GF-D8 (cell line): Measurements from ENCODE around the gene PLA1A.
A peak's percentile ranks its signal among the peaks of the same experiment; 100 is the strongest.
"Not testable (repeated sequence)": the region's sequence is repeated elsewhere in the genome, so short reads cannot be mapped to it uniquely, and the experiment has no call there.

ENCODE experiments used
- DNase-seq: peaks from one replicate; lab custom pipeline; 2025; lab: John Stamatoyannopoulos, UW

PLA1A gene

GRCh38 chr3:119579366-119580066, 18.2 kb upstream of the PLA1A start, which contains the start of gene ADPRH:
TSS of gene ADPRH (plus strand) at chr3:119579492. CDS start at chr3:119582170, 2,678 bp downstream.
- DNase-seq: no peak

- no peak for DNase-seq
Observed at GRCh38 chr3:119580067-119580760, 17.5 kb upstream of the PLA1A start.

- DNase-seq: no peak
Observed at GRCh38 chr3:119582178-119582577, 15.5 kb upstream of the PLA1A start.

- no peak for DNase-seq
Observed at GRCh38 chr3:119585208-119585607, 12.5 kb upstream of the PLA1A start.

GRCh38 chr3:119585856-119586570, 11.7 kb upstream of the PLA1A start:
- DNase-seq: no peak

DNA sequence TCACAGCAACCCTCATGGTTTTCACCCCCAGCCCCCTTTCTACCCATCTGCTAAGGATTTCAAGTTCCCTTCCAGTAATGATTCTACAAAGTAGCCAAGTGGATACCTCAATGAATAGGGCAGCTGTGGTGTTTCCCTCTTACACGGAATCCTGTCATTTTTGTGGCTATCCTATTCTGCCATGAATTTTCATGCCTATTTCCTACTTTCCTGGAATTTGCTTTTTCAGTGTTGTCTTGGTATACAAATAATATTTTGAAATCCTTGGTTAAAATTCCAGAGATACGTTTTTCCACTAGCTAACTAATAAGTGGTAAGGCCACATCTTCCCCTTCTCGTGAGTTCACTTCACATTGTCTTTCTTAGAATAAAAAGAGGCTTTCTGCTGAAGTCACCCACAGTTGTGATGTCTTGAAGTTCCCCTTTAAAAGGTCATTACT, 10.9 kb upstream of the PLA1A start:
- DNase-seq: peak; percentile 9

GRCh38 chr3:119588112-119588511, 9.6 kb upstream of the PLA1A start:
- peak; percentile 4 for DNase-seq

- DNase-seq: no peak
Observed at GRCh38 chr3:119589102-119589773, 8.4 kb upstream of the PLA1A start.

DNA sequence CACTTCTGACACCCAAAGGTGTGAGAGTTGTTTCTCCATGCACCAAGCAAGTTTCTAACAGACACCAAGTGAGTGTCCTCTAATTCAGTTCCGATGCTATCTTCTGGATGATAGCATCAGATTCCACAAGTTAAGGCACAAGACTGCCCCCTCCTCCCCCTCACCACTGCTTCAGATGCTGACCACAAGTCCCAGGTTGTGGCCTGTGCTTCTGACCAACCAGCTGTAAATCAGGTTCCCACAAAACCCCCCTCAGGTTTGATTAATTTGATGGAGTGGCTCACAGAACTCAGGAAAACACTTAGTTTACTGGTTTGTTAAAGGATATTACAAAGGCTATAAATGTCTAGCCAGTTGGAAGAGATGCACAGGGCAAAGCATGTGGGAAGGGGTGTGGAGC, 7.0 kb upstream of the PLA1A start:
- no peak for DNase-seq

- no peak for DNase-seq
Observed at GRCh38 chr3:119592861-119593260, 4.8 kb upstream of the PLA1A start.

DNA sequence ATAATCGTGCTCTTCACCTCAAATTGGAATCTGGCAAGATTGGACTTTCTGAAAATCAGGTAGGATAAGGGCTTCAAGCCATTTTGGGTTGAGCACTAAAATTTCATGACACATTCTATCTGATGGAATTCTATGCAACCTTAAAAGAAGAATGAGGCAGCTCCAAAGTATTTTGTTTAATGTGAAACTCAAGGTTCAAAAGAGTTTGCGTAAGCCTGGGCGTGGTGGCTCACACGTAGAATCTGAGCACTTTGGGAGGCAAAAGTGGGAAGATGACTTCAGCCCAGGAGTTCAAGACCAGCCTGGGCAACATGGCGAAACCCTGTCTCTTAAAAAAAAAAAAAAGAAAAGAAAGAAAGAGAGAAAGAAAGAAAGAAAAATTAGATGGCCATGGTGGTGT, 3.6 kb upstream of the PLA1A start:
- DNase-seq: no peak

DNA sequence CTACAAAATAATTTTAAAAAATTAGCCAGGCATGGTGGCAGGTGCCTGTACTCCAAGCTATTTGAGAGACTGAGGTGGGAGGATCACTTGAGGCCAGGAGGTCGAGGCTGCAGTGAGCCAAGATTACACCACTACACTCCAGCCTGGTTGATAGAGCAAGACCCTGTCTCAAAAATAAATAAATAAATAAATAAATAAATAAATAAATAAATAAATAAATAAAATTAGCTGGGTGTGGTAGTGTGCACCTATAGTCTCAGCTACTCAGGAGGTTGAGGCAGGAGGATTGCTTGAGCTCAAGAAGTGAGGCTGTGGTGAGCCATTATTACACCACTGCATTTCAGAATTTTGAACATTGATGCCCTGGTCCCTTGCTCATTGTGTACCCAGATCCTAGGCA, 2.8 kb upstream of the PLA1A start:
- not testable (repeated sequence) for DNase-seq

GRCh38 chr3:119595639-119596334, 1.9 kb upstream of the PLA1A start:
- DNase-seq: no peak

DNA sequence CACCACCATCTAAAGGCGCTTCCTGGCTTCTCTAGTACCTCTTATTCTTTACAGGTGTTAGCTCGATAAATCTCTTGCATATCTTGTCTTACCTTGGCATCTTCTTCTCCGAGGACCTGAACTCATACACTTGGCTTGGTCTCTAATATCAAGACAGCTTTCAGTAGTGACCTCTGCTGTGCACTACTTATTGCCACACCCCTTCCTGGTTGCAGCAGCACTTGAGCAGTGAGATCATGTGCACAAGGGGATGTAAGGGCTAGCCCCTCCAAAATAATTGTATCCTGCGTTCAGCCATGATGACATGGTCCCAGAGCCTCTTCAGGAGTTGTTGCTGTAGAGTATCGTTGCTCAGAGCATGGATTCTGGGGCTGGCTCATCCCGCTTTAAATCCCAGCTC, 1.3 kb upstream of the PLA1A start:
- DNase-seq: no peak

- DNase-seq: no peak
Observed at GRCh38 chr3:119598410-119599098, 869 bp downstream of the PLA1A start.

DNA sequence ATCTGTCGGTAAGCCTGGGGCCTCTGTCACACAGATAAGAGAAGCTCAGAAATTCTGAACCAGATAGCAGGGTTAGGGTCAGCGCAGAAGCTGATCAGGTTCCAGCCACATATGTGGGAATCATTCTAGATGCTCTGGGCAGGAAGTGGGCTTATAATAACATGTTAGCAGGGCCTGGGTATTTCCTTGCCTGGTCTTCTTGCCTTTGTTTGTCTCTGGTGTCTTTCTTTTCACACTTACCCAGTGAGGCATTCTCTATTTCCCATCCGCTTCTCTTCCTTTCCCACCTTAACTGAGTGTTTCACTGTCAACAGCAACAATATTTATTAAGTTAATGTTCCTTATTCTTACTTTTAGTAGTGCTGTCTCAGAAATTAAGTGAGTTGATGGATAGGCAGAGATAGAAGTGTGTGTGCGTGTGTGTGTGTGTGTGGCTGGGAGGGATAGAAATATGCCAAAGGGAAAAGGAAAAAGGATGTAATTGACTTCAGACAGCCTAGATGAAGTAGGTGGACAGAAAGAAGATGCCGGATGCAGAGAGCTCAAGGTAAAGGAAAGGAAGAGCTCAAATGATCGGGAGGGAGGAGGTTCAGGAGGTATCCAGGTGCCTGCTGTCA, 2.0 kb downstream of the PLA1A start:
- no peak for DNase-seq

- DNase-seq: no peak
Observed at GRCh38 chr3:119600732-119601131, 3.0 kb downstream of the PLA1A start.

- no peak for DNase-seq
Observed at GRCh38 chr3:119601154-119601553, 3.5 kb downstream of the PLA1A start.

DNA sequence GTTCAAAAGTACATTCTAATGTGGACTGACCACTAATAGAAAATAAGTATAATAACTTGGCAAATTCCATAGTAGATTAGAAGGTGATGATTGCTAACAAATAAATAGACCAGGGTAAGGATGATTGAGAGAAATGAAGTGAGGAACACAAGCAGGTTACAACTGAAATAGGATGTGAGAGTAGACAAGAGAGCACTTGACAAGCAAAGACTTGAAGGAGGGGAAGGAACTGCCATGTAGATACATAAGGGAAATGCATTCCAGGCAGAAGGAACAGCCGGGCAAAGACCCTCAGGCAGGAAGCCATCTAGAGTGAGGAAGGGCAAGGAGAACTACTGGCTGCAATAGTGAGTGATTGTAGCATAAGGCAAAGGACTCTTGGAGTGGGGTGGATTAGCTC, 5.0 kb downstream of the PLA1A start:
- no peak for DNase-seq

GRCh38 chr3:119604878-119605277, 7.2 kb downstream of the PLA1A start:
- DNase-seq: no peak
